Hematopoietic multipotent progenitor cell (in vitro differentiated cells): ENCODE measurements around the gene SRGAP3. TPM values are rescaled to one million over a fixed set of nuclear protein-coding genes. Genes with fewer than 3 reads are reported as not detected.

Experiments used
- DNase-seq, 3 donors: peaks; one replicate each; pipeline ENCODE4 v3.0.0-alpha.2; 2011 to 2015; ENCODE audit warnings: low read depth in 2 of 3, low spot score in 2 of 3
- total RNA-seq: library from RNA; depleted of rRNA; stranded (reverse); fragments of >200 nt; gene quantifications from one replicate; pipeline ENCODE4 v1.2.3, GENCODE V29; 2012

SRGAP3 gene
- total RNA-seq, 1 donor = 6.2 TPM

GRCh38 chr3:9180764-9181117 lies 68.7 kb downstream of the SRGAP3 start:
- DNase-seq = peak in 2 of 3 donors; percentile 17 to 70

DNA sequence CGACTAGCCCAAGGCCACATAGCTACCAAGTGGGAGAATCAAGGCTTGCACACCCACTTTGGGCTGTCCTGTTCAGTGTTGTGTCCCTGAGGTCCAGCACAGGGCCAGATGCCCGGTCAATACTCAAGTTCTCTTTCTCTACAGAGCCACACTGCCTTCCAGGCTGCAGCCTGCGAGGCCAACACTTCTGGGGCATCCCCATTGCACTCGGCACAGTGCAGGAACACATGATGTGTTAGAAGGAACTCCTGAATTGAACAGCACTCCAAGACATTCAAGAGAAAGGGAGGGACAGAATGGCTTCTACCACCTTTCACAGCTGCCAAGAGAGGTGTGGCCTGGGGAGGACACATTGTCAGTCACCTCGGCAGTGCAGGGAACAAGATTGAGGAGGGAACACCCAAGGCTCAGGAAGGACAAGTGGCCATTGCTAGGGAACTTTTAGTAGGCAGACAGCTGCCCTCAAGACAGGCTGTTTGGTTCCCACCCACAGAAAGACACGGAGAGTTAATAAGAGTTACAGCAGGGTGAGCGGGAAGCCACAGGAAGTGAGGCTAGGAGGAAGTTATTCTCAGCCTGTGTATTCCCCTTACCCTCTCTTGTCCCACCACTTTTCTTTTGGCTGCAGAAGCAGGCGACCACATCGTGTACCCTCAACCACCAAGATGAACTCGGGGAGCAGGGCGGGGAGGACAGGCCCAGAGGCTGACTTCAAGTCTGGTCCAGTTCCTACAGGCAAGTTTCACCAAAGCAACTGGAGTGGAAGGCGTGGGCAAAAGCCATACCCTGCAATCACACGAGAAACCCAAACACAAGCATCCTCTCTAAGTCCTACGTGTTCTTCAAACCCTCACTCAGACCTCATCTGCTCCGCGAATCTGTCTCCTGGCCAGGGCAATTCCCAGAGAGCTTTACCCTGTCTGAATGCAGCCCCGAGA lies 69.4 kb downstream of the SRGAP3 start:
- DNase-seq = peak in 2 of 3 donors; percentile 26 to 59

GRCh38 chr3:9178697-9179096 lies 70.7 kb downstream of the SRGAP3 start:
- DNase-seq = no peak

GRCh38 chr3:9175421-9175820 lies 74.0 kb downstream of the SRGAP3 start:
- DNase-seq = no peak

GRCh38 chr3:9173445-9173844 lies 76.0 kb downstream of the SRGAP3 start:
- no peak for DNase-seq

DNA sequence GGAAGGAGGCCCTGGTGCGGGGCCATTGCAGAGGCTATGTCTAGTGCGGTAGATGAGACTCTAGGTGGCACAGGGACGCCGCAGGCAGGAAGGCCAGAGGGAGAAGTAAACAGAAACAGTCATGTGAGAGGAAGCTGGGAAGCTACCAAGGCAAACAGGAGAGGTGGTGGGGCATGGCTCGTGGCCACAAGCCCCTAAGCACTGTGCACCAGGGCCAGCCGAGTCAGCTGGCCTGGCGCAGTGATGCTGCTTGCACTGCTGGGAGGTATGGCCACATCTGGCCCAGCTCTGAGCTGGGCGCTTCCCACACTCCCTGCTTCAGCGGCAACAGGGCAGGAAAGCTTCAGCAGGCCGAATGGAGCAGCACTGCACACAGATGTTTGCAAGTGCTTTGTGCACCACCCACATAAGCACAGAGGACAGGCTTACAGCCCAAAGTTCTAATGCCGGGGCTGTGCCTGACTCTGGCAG lies 76.6 kb downstream of the SRGAP3 start:
- no peak for DNase-seq

GRCh38 chr3:9170851-9171160 lies 78.6 kb downstream of the SRGAP3 start:
- no peak for DNase-seq

DNA sequence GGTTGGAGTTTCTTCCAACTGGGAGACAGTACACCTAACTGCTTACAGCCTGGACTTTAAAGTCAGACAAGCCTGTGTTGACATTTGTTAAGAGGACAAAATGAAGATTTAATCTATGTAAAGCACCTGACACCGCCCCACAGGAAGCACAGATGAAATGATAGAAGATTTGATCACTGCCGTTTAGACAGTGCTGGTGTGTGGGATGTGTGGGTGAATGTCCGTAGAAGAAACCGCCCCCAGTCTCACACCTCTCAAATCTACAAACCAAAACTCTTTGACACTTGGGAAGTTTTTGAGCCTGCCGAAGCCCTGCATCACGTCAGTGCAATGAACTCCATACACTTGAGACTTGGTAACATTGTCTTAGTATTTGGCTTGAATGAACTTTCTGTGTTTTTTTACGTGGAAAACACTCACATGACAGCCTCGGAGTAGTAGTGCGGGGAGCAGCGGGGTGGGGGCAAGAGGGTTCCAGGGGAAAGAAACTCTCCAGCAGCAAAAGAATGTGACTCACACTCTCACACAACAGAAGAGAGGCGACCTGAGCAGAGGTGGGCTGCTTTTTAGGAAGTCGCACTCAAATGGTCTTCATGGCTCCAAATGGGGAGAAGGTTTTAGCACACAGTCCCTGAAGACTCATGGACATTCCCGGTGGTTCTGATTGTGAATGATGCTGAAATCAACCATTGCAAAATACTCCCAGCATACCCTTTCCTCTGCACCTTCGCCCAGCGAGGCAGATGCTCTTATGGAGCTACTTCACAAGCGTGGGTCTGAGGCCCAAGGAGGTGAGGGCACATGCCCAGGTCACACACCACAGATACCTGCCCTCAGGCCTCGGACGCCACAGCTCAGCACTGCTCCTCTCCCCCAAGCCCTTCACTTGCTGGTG lies 79.2 kb downstream of the SRGAP3 start:
- no peak for DNase-seq

DNA sequence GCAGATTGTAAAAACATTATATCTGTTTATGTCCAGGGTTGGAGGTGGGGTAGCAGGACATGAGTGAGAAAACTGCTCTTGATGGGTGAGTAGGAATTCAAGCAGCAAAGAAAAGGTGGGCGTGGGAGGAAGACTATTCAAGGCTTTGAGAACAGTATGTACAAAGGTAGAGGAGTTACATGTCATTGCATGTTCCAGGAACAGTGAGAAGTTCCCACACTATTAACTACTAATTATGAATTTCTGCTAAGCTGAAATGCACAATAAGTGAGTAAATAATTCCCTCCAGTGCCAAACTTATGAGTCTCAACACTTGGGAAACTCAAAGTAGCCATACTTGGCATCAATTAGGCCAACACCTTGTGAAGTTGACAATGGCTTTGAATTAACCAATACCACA lies 80.1 kb downstream of the SRGAP3 start:
- DNase-seq = no peak

DNA sequence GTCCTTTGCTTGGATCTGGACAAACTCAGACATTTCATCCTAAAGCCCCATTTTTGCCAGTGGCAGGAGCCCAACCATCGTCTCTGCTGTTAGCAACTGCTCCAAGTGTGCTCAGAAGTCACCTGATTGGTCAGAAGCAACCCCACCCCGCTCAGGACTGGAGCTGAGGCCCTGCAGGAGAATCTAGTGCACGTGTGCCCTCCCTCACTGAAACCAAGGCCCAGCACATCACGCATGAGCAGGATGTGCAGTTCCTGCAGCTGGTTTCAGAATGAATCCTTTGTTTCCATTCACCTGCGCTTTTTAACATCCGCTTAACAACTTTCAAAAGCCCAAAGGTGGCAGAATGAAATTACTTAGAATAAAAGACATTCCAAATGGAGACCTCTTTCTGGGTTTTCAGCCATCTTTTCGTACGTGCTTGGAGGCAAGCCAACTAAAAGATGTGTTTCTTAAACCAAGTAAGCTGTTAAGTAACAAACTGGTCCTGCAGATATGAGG lies 81.2 kb downstream of the SRGAP3 start:
- no peak for DNase-seq

- no peak for DNase-seq
Measured at GRCh38 chr3:9167222-9167621, 82.2 kb downstream of the SRGAP3 start.

GRCh38 chr3:9165421-9165820 lies 84.0 kb downstream of the SRGAP3 start:
- DNase-seq = no peak

- no peak for DNase-seq
Measured at GRCh38 chr3:9163289-9163688, 86.2 kb downstream of the SRGAP3 start.

DNA sequence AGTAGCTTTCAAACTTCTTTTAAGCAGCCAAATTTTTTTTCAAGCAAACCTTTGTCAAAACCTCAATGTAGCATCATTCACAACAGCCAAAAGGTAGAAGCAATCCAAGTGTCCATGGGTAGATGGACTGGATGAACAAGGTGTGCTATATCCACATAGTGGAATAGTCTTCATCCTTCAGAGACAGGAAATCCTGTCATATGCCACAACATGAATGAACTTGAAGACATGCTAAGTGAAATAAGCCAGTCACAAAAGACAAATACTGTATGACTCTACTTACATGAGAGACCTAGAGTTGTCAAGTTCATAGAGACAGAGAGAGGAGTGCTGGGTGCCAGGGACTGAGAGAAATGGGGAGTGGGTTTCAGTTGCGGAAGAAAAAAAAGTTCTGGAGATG lies 87.6 kb downstream of the SRGAP3 start:
- DNase-seq = no peak

DNA sequence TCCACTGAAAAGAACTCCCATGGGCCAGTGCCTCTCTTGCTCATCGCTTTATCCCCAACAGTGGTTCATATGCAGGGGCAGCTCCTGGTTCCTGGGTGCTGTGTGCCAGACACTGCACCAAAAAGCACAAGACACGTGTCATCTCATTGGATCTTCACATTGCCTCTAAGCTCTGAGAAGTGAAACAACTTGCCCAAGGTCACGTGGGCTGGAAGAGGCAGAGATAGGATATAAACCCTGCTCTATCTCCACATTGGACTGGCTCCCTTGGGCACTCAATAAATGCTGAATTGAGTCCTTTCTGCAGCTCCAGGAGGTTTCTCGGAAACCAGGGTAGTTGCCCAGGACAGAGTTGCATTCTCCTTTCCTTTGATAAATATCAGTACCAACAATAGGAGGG lies 88.1 kb downstream of the SRGAP3 start:
- DNase-seq = no peak

- no peak for DNase-seq
Measured at GRCh38 chr3:9158865-9159630, 90.4 kb downstream of the SRGAP3 start.

DNA sequence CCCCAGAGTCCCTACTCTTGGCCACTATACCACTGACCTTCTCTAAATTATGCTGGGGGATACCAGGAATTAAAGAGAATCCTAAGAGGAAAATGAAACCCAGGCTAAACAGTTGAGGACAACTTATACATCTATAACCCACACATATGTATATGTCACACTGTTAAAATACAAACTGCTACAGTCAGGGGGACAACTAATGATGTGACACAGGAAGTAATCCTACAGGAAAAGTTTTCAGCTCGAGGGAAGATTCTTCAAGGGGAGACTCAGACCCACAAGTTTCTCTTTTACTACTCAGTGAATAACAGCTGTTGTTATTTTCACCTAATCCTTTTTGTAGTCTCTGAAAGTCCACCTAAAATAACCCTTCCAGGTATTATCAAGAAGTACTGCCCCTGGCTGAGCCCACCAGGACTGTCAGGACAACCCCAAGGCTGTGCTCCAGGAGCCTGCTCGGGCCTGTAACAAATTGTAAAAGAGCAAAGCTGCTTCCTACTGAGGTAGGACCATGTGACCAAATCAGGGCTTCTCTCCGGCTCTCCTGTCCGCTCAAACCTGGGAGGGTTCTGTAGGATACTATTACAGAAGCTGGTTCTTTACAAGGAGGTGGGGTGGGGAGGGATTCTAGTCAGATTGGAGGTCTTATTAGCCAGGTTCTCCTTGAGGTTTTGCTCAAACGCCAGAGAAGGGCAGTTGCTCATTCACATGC lies 91.6 kb downstream of the SRGAP3 start:
- DNase-seq = no peak

GRCh38 chr3:9156604-9157003 lies 92.8 kb downstream of the SRGAP3 start:
- DNase-seq = no peak

DNA sequence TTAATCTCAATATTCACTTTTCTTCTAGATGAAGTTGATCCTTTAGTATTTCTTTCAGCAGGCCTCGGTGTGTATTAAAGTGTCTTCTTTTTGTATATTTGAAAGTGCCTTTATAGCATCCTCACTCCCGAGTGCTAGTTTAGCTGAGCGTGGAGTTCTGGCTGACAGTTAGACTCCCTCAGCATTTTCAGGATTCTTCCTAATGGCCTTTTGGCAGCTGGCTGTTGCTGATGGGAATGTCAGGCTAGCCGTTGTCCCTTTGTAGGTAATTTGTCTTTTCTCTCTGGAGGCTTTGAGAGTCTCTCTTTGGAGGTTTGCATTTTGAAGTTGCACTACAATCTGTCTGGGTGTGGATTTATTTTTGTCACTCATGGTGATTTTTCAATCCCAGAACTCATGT lies 94.4 kb downstream of the SRGAP3 start:
- no peak for DNase-seq
